IPS-15b (cell line): Measurements from ENCODE around the gene UMODL1.

Source experiments
- H3K27me3 ChIP-seq: one replicate; pipeline ENCODE4 v1.6.1; 2013; ENCODE audit warnings: low read length; ENCODE audit not compliant: control insufficient read depth, insufficient read depth
- H3K36me3 ChIP-seq: one replicate; pipeline ENCODE4 v1.6.1; 2013; ENCODE audit warnings: low read length; ENCODE audit not compliant: control insufficient read depth, insufficient read depth
- H3K4me1 ChIP-seq: one replicate; pipeline ENCODE4 v1.6.1; 2013; ENCODE audit warnings: mild to moderate bottlenecking, low read length; ENCODE audit not compliant: control insufficient read depth, insufficient read depth
- H3K4me3 ChIP-seq: one replicate; pipeline ENCODE4 v1.5.1; 2013; ENCODE audit warnings: low read depth, low read length
- H3K9ac ChIP-seq: one replicate; pipeline ENCODE4 v1.6.1; 2013; ENCODE audit warnings: low read depth, mild to moderate bottlenecking, low read length
- H3K9me3 ChIP-seq: one replicate; pipeline ENCODE4 v1.6.1; 2013; ENCODE audit warnings: mild to moderate bottlenecking, low read length; ENCODE audit not compliant: control insufficient read depth, insufficient read depth

The UMODL1 gene

GRCh38 chr21:42086969-42087368, 15.9 kb downstream of the UMODL1 start:
- Histone ChIP-seq H3K36me3 (no peaks in the 10 kb centered on the region), H3K4me3 (no peak overlapping the region), H3K9me3 (no peaks in the 10 kb centered on the region), H3K9ac (no peak overlapping the region), H3K4me1 (no peaks in the 10 kb centered on the region), H3K27me3 (peaks cover 4% of the 10 kb centered on the region)

DNA sequence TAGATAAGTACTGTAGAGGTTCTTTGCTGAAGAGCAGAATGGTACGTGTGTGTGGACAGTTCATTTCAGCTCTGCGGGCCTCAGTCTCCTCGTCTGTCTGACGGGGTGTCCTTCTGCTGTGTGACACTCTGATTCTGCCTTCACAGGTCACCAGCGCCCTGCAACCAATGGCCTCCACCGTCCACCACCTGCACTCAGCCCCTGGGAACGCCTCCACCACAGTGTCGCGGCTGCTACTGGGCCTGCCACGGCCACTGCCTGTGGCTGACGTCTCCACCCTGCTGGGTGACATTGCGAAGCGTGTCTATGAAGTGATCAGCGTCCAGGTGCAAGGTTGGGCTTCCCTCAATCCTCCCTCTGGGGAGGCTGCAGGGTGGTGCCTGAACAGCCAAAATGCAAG, 17.0 kb downstream of the UMODL1 start:
- no peaks in the 10 kb centered on the region for H3K36me3 ChIP-seq
- H3K9ac ChIP-seq = no peak overlapping the region
- no peaks in the 10 kb centered on the region for H3K9me3 ChIP-seq
- peaks cover 4% of the 10 kb centered on the region for H3K27me3 ChIP-seq
- H3K4me3 ChIP-seq = no peak overlapping the region
- H3K4me1 ChIP-seq = no peaks in the 10 kb centered on the region

- Histone ChIP-seq H3K4me1 (no peaks in the 10 kb centered on the region), H3K36me3 (no peaks in the 10 kb centered on the region), H3K4me3 (no peak overlapping the region), H3K27me3 (peaks cover 4% of the 10 kb centered on the region), H3K9ac (no peak overlapping the region), H3K9me3 (no peaks in the 10 kb centered on the region)
These were observed 17.5 kb downstream of the UMODL1 start for GRCh38 chr21:42088658-42089057.

DNA sequence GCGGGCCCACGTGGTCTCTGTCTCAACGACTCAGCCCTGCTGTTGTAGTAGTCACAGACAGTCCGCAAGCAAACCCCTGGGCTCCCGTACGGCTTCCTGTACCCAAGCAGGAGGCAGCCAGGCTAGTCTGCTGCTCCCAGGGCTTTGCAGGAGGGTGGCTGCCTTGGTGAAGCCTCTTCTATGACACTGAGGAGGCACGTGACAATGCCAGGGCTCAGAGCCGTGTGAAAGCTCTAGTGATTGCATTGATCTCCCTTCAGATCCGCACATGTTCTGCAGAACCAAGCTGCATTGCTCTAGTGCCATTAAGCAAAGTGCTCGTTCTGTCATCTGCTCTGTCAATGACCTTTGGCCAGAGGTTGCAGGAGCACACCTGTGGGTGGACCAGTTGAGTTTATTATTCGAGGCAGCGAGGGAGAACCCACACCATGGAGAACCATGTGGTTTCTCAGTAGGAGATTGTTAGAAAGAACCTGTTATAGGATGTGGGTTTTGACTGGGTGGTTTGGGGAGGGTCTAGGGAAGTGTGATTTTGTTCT, 18.0 kb downstream of the UMODL1 start:
- peaks cover 4% of the 10 kb centered on the region for H3K27me3 ChIP-seq
- H3K4me1 ChIP-seq = no peaks in the 10 kb centered on the region
- H3K36me3 ChIP-seq = no peaks in the 10 kb centered on the region
- H3K4me3 ChIP-seq = no peak overlapping the region
- H3K9ac ChIP-seq = no peak overlapping the region
- no peaks in the 10 kb centered on the region for H3K9me3 ChIP-seq

- Histone ChIP-seq H3K9me3 (no peaks in the 10 kb centered on the region), H3K36me3 (no peaks in the 10 kb centered on the region), H3K4me1 (no peaks in the 10 kb centered on the region), H3K27me3 (peaks cover 4% of the 10 kb centered on the region), H3K9ac (no peak overlapping the region), H3K4me3 (no peak overlapping the region)
These were observed 18.7 kb downstream of the UMODL1 start for GRCh38 chr21:42089665-42090310.

GRCh38 chr21:42091899-42092508, 20.9 kb downstream of the UMODL1 start:
- no peaks in the 10 kb centered on the region for H3K4me1 ChIP-seq
- H3K36me3 ChIP-seq = no peaks in the 10 kb centered on the region
- no peak overlapping the region for H3K4me3 ChIP-seq
- H3K9me3 ChIP-seq = no peaks in the 10 kb centered on the region
- peaks cover 4% of the 10 kb centered on the region for H3K27me3 ChIP-seq
- no peak overlapping the region for H3K9ac ChIP-seq

DNA sequence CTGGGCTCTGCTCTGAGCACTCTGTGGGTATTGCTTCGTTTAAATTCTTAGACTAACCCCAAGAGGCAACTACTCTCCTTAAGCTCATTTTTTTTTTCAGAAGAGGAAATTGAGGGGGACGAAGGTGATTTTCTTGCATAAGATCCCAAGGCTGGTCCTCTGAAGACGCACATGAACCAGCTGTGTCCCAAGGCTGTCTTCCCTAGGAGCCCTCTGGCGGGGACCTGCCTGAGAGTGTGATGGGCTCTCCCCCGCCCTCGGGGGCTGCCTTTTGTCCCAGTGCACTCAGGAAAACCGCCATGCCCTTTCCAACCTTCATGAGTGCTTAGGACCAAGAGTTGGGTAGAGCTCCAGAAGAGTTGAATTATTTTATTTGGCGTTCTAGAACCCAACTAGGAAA, 21.7 kb downstream of the UMODL1 start:
- Histone ChIP-seq H3K27me3 (peaks cover 4% of the 10 kb centered on the region), H3K36me3 (no peaks in the 10 kb centered on the region), H3K9ac (no peak overlapping the region), H3K4me1 (no peaks in the 10 kb centered on the region), H3K9me3 (no peaks in the 10 kb centered on the region), H3K4me3 (no peak overlapping the region)

GRCh38 chr21:42093186-42093585, 22.1 kb downstream of the UMODL1 start:
- Histone ChIP-seq H3K4me3 (no peak overlapping the region), H3K9me3 (no peaks in the 10 kb centered on the region), H3K27me3 (peaks cover 4% of the 10 kb centered on the region), H3K4me1 (no peaks in the 10 kb centered on the region), H3K9ac (no peak overlapping the region), H3K36me3 (no peaks in the 10 kb centered on the region)

GRCh38 chr21:42093991-42094421, 22.9 kb downstream of the UMODL1 start:
- Histone ChIP-seq H3K4me3 (no peak overlapping the region), H3K9ac (no peak overlapping the region), H3K27me3 (peaks cover 4% of the 10 kb centered on the region), H3K9me3 (no peaks in the 10 kb centered on the region), H3K36me3 (no peaks in the 10 kb centered on the region), H3K4me1 (no peaks in the 10 kb centered on the region)

GRCh38 chr21:42094811-42095210, 23.7 kb downstream of the UMODL1 start:
- H3K9ac ChIP-seq = no peak overlapping the region

GRCh38 chr21:42095581-42095980, 24.5 kb downstream of the UMODL1 start:
- Histone ChIP-seq H3K36me3 (no peaks in the 10 kb centered on the region), H3K4me1 (no peaks in the 10 kb centered on the region), H3K27me3 (peaks cover 4% of the 10 kb centered on the region), H3K9ac (no peak overlapping the region), H3K4me3 (no peak overlapping the region), H3K9me3 (no peaks in the 10 kb centered on the region)

More at GRCh38 chr21:42094811-42095210, 23.7 kb downstream of the UMODL1 start:
- no peaks in the 10 kb centered on the region for H3K9me3 ChIP-seq
- peaks cover 4% of the 10 kb centered on the region for H3K27me3 ChIP-seq
- no peaks in the 10 kb centered on the region for H3K36me3 ChIP-seq
- no peak overlapping the region for H3K4me3 ChIP-seq
- H3K4me1 ChIP-seq = no peaks in the 10 kb centered on the region

DNA sequence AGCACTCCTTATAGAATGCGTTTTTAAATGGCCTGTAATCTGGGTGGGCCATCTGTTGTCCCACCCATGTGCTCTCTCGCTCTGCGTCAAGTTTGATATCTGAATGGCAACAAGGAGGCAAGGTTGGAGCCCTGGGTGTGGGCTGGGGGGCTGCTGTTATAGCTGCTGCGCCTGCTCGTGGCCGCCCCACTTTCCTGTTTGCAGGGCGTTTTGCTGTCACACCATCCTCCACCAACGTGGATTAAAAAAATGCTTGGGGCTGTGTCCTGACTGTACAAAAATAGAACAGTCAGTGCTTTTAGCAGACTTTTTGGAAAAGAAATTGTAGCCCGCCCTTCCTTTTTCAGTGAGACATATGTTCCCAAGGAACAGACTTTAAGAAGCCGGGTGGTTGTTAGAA, 25.4 kb downstream of the UMODL1 start:
- Histone ChIP-seq H3K9ac (no peak overlapping the region), H3K4me1 (no peaks in the 10 kb centered on the region), H3K36me3 (no peaks in the 10 kb centered on the region), H3K9me3 (no peaks in the 10 kb centered on the region), H3K4me3 (no peak overlapping the region), H3K27me3 (no peaks in the 10 kb centered on the region)
